T-helper 1 cell (primary cell): Measurements from ENCODE around the gene SLC50A1.

Experiments
- DNase-seq, 5 donors: peaks; one replicate each; pipeline ENCODE4 v3.0.0-alpha.2; 2012 to 2020

Gene SLC50A1

DNA sequence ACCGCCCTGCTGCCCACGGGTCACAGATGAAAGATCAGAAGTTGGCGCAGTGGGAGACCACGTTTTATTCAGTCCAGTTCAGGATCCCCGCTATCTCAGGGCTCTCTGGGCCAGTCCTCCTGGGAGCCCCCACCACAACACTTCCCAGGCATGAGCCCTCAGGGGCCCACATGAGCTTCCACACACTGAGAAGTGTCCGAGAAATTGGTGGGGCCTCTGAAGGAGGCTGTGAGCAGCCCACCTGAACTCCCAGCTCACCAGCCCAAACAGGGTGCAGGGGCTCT, 50.1 kb downstream of the SLC50A1 start:
- no peak for DNase-seq

DNA sequence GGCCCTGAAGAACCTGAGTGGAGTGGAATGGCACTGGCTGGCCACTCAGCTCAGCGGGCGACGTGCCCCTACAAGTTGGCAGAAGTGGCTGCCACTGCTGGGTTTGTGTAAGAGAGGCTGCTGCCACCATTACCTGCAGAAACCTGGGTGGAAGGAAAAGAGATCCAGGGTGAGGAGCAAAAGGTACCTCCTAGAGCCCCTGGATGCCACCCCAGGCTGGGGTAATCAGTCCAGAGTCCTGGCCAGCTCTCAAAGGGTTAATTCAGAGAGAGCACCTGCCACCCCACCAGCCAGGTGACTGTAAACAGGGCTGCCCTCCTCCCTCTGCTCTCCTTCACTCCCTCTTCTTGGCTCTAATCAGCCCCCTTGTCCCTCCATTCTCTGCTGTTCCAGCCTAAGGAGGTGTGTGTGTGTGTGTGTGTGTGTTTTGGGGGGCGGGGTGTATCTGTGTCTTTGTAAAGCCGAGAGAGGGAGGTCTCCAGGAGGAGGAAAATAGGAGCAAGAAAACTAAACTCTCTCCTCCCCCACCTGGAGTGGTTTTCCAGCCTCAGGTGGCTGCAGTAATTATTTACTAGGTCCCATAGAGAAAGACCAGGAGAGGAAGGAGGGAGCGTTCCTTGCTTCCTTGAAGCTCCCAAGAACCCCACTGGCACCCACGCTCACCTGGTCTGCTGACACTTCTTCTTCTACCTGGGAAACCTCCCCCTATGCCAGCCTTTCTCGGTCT, 50.6 kb downstream of the SLC50A1 start:
- no peak for DNase-seq

DNA sequence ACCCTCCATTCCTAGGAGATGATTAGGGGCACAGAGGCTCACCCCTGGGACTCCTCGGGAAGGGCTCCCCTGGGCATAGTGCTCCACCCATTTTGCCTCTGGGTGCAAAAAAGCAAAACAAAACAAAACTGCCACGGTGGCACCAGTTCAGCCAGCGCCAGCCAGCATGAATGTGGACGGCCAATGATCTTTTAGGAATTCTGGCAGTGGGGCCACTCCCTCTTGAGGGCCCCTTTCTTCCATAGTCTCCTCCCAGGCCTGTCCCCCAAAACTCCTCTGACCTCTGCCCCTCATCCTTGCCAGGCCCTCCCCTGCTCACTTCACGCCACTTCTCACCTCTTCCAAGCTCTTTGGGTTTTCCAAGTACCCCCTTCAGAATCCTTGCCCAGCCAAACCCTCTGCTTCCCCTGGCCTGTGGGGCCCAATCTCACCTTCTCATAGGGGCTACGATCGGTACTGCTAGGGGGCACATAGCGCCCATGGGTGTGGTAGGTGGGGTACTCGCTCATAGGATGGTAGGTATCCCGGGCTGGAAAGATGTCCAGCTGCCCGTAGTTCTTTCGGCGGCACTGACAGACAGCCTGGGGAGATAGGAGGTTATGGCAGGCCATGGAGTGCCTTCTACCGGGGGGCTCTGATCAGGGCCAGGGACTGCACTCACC, 51.3 kb downstream of the SLC50A1 start:
- no peak for DNase-seq

DNA sequence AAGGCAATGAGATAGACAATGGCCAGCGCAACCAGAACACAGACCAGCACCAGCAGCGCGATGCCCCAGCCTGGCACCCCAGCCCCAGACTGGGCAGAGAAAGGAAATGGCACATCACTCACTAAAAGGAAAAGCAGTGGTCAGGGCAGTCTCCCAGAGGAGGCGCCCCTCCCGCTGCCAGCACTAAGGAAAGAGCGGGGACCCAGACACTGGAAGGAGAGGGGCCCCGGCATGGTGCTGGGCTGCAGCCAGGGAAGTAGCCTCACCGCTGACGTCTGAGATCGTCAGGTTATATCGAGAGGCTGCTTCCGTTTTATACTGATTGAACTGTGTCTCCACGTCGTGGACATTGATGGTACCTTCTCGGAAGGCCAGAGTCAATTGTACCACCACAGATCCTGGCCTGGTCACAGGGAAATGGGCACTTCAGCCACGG, 51.8 kb downstream of the SLC50A1 start:
- DNase-seq = no peak

DNA sequence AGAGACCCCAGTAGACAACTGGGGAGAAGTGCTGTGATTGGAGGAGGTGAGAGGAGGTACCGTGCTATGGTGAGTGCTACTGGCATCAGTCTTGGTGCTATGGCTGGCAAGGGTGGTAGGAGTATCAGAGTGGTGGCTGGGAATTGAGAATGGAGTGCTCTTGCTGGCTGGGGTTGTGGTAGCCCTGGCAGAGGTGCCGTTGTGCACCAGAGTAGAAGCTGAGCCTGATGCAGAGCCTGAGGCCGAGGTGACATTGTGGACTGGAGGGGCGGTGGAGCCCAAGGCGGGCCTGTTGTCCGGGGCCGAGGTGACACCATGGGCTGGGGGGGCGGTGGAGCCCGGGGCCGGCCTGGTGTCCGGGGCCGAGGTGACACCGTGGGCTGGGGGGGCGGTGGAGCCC, 52.6 kb downstream of the SLC50A1 start:
- DNase-seq = no peak
